ENCODE results near the gene LHX8.

The LHX8 gene

DNA sequence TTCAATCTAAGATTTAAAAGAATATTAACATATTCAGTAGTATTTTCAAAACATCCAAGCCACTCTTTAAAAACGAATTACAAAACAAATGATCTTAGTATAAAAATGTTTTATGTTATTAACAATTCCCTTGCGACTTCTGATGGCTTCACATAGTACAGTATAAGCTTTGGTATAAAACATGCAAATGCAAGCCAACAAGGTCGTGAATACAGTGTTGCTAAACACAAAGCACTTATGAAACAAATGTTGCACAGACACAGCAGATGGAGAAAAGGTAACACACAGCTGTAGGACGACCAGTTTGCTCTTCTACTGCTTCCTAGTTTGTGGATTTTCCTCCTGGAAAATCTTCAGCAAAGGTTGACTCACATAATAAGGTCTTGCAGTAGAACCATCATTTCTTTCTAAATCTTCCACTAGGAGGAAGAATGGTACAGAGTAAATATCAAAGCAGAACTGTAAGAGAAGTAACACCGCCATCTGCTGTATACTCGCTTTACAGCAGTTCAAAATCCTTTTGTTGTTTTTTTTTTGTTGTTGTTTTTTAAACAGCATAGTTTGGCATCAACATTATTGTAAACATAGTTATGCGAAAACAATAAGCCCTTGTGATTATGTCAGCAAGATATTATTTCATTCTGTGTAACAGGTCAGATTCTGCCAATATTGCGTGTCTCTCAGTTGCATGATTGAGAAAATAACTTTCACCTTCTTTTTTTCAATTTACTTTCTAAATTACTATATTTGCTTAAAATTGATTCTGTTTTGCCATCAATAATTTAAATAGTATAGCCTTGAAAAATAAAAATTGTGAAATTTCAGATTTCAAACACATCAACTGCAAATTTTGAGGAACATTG lies 69.5 kb downstream of the LHX8 start:
- peak; percentile 26 to 74 (median 35) for DNase-seq

DNA sequence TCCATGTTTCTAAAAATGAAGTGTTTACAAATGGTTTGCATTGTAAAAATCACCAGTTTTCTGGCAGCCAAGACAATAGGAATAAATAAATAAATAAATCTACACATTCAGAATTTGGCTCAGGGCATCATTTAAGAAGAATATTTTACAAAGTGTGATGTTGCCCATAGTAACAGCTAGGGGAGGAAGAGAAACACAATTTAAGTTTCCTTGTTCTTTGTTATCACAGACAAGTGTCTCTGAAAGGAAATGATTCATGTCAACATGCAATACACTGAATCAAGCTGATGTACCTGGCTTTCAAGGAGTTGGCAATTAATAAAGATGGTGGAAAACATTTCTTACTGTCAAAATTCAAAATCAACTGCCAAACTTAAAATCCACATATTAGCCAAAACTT lies 74.7 kb downstream of the LHX8 start:
- no peak for DNase-seq

Data from NCI-H1417 (cell line).